Lung microvascular endothelial cell (primary cell): ENCODE measurements around the gene ZC3H4. TPM values are rescaled to one million over a fixed set of nuclear protein-coding genes. Genes with fewer than 3 reads are reported as not detected.
A peak's percentile ranks its signal among the peaks of the same experiment; 100 is the strongest.
"Not testable (repeated sequence)": the region's sequence is repeated elsewhere in the genome, so short reads cannot be mapped to it uniquely, and the experiment has no call there.

Source experiments
- DNase-seq, 2 donors: peaks; one replicate each; pipeline versions ENCODE4 v3.0.0 to v3.0.0-alpha.2; 2010; ENCODE audit warnings: low read depth in 2 of 2
- total RNA-seq: library from RNA; depleted of rRNA; stranded (reverse); fragments of >200 nt; gene quantifications from 2 replicates; pipeline ENCODE4 v1.2.1, GENCODE V29; 2014

Gene ZC3H4
- total RNA-seq, 1 donor from 2014 or later, result 9.5 TPM

DNA sequence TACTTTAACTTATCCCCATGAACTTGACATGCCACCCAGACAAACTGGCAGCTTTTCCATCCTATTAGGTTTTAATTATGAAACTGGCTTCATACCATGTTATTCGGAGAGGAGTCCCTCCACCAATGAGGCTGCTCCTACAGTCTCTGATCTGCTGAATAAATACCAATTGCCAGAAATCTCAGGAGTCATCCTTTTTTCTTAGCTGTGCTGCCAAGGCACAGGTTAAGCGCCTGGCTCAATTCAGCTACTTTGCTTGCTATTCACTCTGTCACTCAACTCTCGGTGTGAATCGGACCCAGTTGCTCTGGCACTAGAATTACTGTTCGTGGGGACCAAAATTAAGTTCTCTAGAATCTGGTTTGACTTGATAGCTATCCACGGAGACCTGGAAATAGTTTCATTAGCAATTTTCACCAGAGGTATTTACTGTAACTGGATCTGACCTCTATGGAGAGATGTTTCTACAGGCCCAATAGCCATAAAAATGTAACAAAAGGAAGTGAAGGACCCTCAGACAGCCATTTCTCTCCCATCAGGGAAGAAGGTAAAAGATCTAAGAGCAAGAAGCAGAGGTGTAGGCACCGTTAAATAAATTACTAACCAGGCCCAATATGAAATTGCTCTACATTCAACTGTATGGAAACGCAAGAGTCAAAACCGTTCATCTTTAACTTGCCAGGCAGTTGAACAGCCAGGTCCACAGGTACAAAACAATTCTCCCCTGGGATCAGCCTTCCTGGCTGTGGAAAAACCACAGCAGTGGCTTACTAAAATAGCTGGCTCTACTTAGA lies 5.4 kb downstream of the ZC3H4 start:
- DNase-seq, result no peak

DNA sequence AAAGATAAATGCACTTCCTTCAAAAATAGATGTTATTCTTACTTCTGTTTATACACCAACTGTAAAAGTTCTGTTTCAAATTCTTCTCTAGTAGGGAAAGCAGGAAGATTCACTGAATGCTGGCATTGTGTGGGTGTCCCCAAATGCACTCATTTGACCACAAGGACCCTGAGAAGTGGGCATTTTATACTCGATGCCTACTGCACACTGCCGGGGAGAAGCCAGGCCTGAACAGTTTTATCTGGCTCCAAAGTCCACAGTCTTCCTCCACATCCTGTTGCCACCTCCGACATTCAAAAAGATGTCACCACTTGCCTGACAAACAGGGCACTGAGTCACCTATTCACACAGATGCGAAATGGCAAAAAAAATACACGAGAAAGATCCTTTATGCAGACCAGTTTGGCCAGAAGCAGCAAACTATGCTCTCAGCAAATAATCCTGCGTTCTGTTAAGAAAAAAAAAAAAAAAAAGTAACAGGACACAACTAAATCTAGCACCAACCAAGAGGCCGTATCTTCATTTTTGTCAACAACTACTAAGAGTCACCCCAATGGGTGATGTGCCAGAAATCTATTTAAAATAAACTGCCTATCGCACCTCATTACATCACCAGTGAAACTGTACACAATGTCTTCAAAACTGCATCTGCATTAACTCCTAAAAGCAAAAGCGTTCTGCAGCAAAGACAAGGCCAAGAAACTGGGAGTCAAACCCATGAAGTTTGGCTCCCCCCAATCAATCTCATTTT lies 6.2 kb downstream of the ZC3H4 start:
- peak; percentile 52 to 58 for DNase-seq

DNA sequence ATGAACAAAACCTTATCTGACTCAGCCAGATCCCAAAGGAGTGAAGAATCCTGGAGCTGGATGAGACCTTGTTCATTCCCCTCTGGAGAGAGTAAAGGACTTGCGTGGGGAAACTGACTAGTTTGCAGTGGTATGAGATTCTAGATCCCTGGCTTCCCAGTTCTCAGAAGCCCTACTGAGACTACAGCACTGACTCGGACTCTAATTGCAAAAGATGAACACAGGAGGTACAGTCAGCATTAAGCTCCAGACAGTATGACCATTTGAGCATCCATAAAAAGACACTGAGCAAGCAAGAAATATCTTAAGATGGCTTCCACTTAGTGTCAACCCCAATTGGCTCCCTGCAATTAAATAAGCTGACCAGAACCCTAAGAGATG lies 6.8 kb downstream of the ZC3H4 start:
- no peak for DNase-seq

DNA sequence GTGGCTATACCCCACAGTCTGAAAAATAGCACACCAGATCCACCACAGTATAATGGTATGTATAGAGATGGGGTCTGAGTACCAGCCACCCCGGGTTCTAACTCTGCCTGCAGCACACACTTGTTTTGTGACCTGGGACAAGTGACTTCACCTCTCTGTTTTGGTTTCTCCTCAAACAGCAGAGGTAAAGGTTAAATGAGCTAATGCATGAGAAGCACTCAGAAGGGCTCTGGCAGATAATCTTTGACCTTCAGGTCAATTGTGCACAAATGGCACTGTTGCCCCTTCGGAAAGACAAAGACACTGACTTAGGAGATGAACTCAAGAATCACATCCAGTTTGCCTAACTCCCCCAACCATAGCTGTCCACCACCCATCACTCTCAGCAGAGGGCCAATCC lies 7.7 kb downstream of the ZC3H4 start:
- no peak for DNase-seq

- no peak for DNase-seq
Measured at GRCh38 chr19:47104680-47105079, 8.9 kb downstream of the ZC3H4 start.

- no peak for DNase-seq
Measured at GRCh38 chr19:47102346-47103060, 11.1 kb downstream of the ZC3H4 start.

DNA sequence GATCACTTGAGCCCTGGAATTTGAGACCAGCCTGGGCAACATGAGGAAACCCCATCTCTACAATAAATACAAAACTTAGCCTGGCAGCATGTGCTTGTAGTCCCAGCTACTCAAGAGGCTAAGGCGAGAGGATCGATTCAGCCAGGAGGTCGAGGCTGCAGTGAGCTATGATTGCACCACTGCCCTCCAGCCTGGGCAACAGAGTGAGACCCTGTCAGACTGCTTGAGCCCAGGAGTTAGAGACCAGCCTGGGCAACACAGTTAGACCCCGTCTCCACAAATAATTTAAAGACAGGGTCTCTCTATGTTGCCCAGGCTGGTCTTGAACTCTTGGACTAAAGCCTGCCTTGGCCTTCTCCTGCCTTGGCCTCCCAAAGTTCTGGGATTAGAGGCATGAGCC lies 12.5 kb downstream of the ZC3H4 start:
- not testable (repeated sequence) for DNase-seq

DNA sequence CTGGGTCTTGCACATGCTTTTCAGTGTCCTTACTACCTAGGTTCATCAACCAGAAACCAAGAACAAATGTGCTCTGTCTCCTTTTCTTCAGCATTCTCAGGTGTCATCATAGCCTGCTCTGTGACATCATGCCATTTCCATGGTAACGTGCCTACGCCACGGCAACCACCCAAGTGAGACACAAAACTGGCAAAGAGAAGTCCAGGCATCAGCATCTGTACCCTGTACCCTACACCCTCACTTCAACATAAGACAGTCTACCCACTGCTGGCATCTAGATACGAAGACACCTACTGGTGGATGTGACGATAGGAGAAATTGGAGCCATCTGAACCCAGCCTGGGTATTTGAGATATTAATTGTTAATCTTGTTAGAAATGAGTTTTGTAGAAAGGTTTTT lies 13.3 kb downstream of the ZC3H4 start:
- no peak for DNase-seq

GRCh38 chr19:47099576-47100050 lies 14.0 kb downstream of the ZC3H4 start:
- no peak for DNase-seq

GRCh38 chr19:47098608-47099007 lies 15.0 kb downstream of the ZC3H4 start:
- DNase-seq, result no peak

DNA sequence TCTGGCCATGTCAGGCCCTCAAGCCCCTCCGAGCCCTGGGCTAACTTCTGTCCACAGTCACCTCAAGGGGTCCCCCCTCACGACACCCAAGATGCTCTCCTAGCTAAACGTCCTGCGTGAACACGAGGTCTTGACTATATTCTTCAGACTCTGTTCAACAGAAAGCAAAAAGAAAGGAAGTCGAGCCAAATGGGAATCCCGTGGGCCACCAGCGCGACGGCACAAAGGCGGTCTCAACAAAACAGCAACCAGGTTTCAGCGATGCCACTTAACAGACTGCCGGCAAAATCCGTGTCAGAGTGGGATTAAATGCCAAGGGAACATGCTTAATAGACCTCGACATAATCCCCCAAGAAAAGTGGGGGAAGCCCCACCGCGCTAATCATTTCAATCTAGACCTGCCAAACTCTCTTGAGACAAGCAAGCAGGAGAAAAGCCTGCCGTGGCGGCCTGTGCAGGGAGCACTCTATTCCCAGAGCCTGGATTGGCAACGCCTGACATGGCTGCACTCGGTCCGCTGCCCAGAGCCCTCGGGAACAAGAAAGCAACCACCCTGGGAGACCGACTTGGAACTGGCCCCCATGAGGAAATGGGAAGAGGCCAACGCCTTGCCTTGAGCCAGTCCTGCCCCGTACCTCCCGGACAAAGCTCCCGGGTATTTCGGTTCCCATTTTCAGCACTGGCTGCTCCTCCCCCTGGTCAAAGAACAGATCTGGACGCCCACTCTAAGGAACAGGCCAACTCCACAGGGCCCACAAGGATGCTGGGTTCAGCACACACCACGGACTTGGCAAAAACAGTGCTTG lies 16.0 kb downstream of the ZC3H4 start:
- DNase-seq, result no peak

GRCh38 chr19:47096721-47097120 lies 16.9 kb downstream of the ZC3H4 start:
- no peak for DNase-seq

DNA sequence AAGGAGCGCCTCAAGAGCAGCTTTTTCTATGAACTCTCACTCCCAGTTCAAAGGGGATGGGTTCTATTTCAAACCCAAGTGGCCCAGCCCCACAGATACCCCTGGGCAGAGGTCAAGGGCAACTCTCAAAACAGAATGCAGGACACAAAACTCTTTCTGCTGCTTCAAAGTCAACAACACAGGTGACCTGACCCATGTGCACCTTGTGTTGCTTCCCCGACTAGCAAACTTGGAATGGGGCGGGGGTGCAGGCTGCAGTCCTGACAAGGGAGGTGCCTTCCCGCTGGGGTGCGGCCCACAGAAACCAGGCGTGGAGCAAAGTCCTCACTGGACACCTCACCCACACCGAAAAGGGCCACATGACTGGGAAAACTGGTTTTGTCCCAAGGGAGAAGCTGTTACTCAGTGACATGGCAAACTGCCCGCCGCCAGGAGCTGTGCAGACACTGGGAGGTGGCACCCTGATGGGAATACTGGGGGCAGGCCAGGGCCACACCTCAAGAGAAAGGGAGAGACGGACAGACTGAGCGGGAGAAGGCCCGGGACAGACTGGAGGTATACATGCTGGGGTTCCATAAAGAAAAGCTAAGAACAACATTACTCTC lies 17.4 kb downstream of the ZC3H4 start:
- DNase-seq, result no peak

DNA sequence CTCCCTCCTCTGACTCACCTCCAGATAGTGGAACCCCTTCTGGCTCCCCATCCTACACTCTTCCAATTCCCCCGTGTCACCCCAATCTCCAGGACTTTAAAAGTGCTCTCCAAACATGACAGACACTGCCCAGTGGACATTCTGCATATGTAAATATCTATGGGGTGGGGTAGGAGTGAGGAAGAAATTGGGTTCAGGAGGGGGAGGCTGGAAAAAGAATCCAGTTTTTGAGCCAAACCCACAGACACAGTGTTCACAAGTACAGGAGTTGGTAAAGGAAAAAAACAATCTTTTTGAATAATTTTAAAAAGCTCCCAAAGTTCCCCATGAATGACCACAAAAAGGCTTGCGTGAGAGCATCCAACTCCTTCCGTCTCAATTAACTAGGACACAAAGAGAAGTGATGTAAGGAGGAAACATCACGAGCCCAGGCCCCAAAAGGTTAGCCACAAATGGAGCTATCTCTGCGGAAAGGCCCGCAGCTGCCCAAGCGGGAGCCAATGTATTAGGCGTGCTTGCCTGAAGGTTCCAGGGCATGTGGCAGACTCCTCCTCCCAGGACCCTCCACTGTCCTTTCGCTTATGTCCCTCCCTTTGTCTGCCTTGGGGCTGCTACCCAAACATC lies 18.0 kb downstream of the ZC3H4 start:
- DNase-seq, result no peak

GRCh38 chr19:47094557-47095475 lies 18.8 kb downstream of the ZC3H4 start:
- no peak for DNase-seq

DNA sequence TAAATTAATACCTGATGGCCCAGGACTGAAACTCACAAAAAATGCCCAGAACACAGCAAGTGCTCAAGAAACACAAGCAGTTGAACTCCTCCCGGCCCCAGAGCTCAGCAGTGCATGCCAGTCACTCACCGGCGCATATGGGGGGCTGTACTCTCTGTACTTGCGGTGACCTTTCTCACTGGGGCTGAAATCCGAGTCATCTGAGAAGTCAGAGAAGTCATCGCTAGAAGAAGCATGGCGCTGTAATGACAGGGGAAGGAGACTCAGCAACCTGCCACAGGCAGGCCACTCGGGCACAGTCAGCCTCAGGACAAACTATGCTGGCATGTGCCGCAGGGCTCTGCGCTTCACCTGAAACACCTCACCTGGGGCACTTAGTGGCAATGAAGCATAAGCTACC lies 19.7 kb downstream of the ZC3H4 start:
- DNase-seq, result no peak

GRCh38 chr19:47093254-47093653 lies 20.3 kb downstream of the ZC3H4 start:
- DNase-seq, result no peak

DNA sequence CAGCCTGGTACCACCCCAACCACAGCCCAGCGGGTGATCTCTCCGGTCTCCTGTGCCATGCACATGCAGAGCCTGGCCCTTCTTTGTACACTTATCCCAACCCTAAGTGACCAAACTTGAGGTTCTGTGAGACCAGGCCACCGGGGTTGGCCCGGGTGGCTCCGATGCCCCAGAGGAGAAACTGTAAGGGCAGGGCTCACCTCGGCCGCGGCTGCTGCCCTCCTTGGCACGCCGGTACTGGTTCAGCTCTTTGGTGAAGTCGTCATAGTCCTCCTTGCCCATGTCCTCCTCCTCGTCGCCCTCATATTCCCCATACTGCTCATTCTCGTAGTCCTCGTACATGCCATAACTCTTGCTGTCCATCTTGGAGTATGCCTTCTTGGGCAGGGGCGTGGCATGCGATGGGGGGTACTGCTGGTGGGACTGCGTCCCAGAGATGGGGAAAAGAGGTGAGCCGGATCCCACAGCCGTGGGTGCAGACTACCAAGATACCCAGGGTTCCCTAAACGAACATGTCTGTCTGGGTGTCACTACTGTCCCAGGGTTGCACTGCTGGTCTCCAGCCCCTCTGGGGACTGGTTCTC lies 23.7 kb downstream of the ZC3H4 start:
- DNase-seq, result no peak

- DNase-seq, result no peak
Measured at GRCh38 chr19:47086280-47086679, 27.3 kb downstream of the ZC3H4 start.
